ENCODE data around the gene BCR. TPM values are rescaled to one million over a fixed set of nuclear protein-coding genes. Genes with fewer than 3 reads are reported as not detected.

Gene BCR
- total RNA-seq, 2 donors from 2014 or later = 27.0 to 41.3 TPM

DNA sequence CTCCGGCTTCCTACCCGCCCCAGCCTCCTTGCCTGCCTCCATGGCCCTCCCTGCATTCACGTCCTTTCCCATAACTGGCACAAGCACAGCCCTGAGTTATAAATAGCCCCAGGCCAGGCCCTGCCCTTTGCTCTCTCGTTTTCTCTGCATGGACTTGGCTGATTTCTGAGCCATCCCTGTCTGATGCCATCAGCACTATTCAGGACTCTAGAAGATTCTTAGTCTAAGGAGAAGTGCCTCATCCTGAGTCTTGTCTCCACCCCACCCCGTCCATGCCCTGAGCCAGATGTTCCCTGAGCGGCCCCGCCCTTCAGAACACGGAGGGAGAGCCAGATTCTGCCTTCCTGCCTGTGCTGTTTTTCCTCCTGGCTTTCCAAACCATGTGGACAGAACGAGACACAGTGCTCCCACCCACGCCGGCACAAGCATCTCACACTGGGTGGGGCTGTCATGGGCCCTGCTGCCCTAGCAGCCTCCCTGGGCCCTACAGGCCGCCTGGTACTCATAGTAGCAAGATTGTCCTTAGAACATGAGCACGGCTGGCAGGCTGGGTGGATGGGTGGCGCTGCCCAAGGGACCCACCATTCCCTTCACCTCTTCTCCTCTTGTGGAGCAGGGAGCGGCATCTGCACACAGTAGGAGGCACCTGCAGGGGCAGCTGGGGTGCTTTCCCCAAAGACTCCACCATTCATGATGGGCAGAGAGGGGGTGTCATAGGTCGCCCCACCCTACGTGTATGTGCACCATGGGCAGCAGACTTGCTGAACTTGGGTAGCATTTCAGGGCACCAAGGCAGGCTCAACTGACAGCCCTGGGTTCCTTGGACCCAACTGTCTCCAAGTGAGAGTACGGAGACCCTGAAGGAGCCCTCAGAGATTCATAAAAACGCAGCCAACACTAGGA lies 76.9 kb downstream of the BCR start:
- DNase-seq (ENCODE audit: low spot score) = peak; percentile 86
- Histone ChIP-seq H3K27ac (peak overlapping the region; percentile 56 to 65), H3K36me3 (peaks cover 23% of the 10 kb centered on the region)

DNA sequence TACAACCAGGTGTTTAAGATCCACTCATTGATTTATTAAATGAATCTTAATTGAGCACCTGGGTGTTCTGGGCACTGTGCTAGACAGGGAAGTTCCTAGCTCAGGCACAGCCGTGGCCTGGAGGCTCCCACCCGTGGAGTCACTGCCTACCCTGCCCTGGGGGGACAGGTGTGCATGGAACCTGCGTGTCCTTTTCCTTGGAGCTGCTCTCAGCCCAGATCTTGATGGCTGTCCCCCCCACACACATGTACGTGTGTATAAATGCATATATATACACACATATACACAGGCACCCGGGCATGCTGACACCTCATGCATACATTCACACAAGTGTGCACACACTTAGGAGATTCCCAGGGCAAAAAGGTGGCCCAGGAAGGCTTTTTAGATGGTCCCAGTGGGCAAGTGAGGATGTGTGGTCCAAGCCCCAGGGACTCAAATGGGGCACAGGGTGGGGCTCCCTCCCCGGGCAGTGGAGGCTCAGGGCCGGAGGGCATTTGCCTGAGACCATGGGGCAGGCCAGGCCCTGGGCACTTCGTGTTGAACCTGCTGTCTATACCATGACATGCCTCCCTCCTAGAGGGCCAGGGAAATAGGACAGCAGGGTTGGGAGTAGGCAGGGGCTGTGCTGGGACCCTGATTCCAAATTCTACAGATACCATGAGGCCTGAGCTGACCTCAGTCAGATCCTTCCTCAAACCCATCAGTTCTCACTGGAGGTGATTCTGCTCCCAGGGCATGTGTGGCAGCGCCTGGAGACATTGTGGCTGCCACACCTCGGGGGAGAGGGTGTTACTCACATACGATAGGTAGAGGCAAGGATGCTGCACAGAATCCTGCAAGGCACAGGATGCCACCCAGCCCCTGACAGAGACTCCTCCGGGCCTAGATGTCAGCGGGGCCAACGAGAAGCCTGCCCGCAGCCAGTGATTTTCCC lies 77.8 kb downstream of the BCR start:
- Histone ChIP-seq H3K27me3 (no peaks in the 10 kb centered on the region), H3K36me3 (peaks cover 26% of the 10 kb centered on the region), H3K27ac (peak overlapping the region; percentile 56 to 65), H3K4me1 (peaks cover 0 to 22% of the 10 kb centered on the region in 2 donors), H3K4me3 (no peak overlapping the region), H3K9me3 (no peaks in the 10 kb centered on the region)
- no peak for DNase-seq (ENCODE audit: low spot score)
- TF ChIP-seq, protein P1, sequence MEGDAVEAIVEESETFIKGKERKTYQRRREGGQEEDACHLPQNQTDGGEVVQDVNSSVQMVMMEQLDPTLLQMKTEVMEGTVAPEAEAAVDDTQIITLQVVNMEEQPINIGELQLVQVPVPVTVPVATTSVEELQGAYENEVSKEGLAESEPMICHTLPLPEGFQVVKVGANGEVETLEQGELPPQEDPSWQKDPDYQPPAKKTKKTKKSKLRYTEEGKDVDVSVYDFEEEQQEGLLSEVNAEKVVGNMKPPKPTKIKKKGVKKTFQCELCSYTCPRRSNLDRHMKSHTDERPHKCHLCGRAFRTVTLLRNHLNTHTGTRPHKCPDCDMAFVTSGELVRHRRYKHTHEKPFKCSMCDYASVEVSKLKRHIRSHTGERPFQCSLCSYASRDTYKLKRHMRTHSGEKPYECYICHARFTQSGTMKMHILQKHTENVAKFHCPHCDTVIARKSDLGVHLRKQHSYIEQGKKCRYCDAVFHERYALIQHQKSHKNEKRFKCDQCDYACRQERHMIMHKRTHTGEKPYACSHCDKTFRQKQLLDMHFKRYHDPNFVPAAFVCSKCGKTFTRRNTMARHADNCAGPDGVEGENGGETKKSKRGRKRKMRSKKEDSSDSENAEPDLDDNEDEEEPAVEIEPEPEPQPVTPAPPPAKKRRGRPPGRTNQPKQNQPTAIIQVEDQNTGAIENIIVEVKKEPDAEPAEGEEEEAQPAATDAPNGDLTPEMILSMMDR (IDR thresholded peaks at IDR 0.05) = no peak

More for the DNA sequence above, 76.9 kb downstream of the BCR start:
- Histone ChIP-seq H3K9me3 (no peaks in the 10 kb centered on the region), H3K4me1 (peaks cover 0 to 22% of the 10 kb centered on the region in 2 donors), H3K4me3 (no peak overlapping the region), H3K27me3 (no peaks in the 10 kb centered on the region)
- TF ChIP-seq, protein P1 (IDR thresholded peaks at IDR 0.05) = no peak

GRCh38 chr22:23258826-23259170 lies 78.5 kb downstream of the BCR start:
- no peak for DNase-seq (ENCODE audit: low spot score)
- no peaks in the 10 kb centered on the region for H3K9me3 ChIP-seq
- peaks cover 0 to 22% of the 10 kb centered on the region in 2 donors for H3K4me1 ChIP-seq
- no peak overlapping the region for H3K27ac ChIP-seq
- peaks cover 30% of the 10 kb centered on the region for H3K36me3 ChIP-seq
- TF ChIP-seq, protein P1 (IDR thresholded peaks at IDR 0.05) = no peak
- no peak overlapping the region for H3K4me3 ChIP-seq
- H3K27me3 ChIP-seq = no peaks in the 10 kb centered on the region

DNA sequence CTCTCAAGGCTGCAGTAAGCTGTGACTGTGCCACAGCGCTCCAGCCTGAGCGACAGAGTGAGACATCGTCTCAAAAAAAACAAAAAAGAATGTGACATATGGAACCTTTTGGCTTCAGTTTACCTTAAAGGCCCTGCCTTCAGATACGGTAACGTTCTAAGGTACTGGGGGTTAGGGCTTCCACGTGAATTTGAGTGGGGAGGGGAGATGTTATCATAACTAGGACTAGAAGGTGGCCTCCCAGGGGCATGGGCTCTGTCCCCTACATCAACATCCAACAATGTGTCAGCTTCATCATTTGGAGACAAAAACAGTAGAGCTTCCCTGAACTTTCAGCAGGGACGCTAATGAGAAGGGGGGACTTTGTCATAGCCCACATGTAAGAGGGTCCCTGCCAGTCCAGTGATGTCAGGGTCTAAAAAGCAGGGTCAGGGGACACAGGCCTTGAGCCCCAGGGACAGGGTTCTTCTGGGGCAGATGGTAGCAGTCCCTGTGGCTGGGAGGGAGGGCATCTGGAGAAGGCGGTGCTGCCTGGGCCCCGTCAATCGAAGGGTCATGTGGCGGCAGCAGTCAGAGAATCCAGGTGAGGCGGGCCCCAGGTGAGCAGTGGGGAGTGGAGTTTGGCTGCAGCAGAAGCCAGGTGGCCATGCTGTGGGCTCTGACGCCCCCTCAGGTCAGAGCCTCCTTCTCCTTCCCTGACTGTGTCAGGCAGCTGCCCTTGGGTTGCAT lies 79.8 kb downstream of the BCR start:
- Histone ChIP-seq H3K27ac (no peak overlapping the region), H3K4me3 (no peak overlapping the region), H3K9me3 (no peaks in the 10 kb centered on the region), H3K4me1 (peaks cover 0 to 22% of the 10 kb centered on the region in 2 donors), H3K27me3 (no peaks in the 10 kb centered on the region), H3K36me3 (peaks cover 30% of the 10 kb centered on the region)
- no peak for DNase-seq (ENCODE audit: low spot score)
- TF ChIP-seq, protein P1 (IDR thresholded peaks at IDR 0.05) = no peak

All from right atrium auricular region (tissue), 2 donors.